ENCODE results near the gene RANBP17. TPM values are rescaled to one million over a fixed set of nuclear protein-coding genes. Genes with fewer than 3 reads are reported as not detected.

The RANBP17 gene
- polyA plus RNA-seq, 1 donor from 2014 or later: 25.5 TPM

- H3K27me3 ChIP-seq (ENCODE audit: insufficient read depth, low read depth, low read length): no peaks in the 10 kb centered on the region
- H4K20me1 ChIP-seq (ENCODE audit: insufficient read depth): no peaks in the 10 kb centered on the region
- no peaks in the 10 kb centered on the region for H3F3A ChIP-seq (ENCODE audit: insufficient read depth, low read length, poor library complexity, severe bottlenecking)
- no peaks in the 10 kb centered on the region for H3K36me3 ChIP-seq (ENCODE audit: insufficient read depth, low read length)
- no peak overlapping the region for H3K9ac ChIP-seq (ENCODE audit: low read length)
- no peak overlapping the region for H3K4me2 ChIP-seq (ENCODE audit: low read length)
- no peaks in the 10 kb centered on the region for H3K79me2 ChIP-seq (replicated peaks; ENCODE audit: insufficient read depth, low read length)
- H3K27ac ChIP-seq (ENCODE audit: low read length): no peak overlapping the region
- H3K9me2 ChIP-seq (ENCODE audit: insufficient read depth, low read length): no peaks in the 10 kb centered on the region
- no peak overlapping the region for H3K4me3 ChIP-seq (ENCODE audit: low read length)
- H3K9me3 ChIP-seq (ENCODE audit: low read length): no peaks in the 10 kb centered on the region
- no peak overlapping the region for H2AFZ ChIP-seq (ENCODE audit: low read depth, low read length)
- TF ChIP-seq POLR2AphosphoS5 (IDR thresholded peaks at IDR 0.05) (no peak), RAD21 (conservative IDR thresholded peaks at IDR 0.05) (no peak), SMC3 (conservative IDR thresholded peaks at IDR 0.05; ENCODE audit: poor library complexity) (no peak), MXI1 (conservative IDR thresholded peaks at IDR 0.05; ENCODE audit: poor library complexity, severe bottlenecking) (no peak), TAF1 (IDR thresholded peaks at IDR 0.05; ENCODE audit: low read depth) (no peak), REST (IDR thresholded peaks at IDR 0.05; ENCODE audit: borderline replicate concordance) (no peak)
These were observed 407.1 kb downstream of the RANBP17 start for GRCh38 chr5:171268700-171269620.

- no peaks in the 10 kb centered on the region for H3K9me3 ChIP-seq (ENCODE audit: low read length)
- no peaks in the 10 kb centered on the region for H3K79me2 ChIP-seq (replicated peaks; ENCODE audit: insufficient read depth, low read length)
- no peaks in the 10 kb centered on the region for H4K20me1 ChIP-seq (ENCODE audit: insufficient read depth)
- H3K27ac ChIP-seq (ENCODE audit: low read length): no peak overlapping the region
- H3F3A ChIP-seq (ENCODE audit: insufficient read depth, low read length, poor library complexity, severe bottlenecking): no peaks in the 10 kb centered on the region
- H3K4me2 ChIP-seq (ENCODE audit: low read length): no peak overlapping the region
- no peak overlapping the region for H2AFZ ChIP-seq (ENCODE audit: low read depth, low read length)
- H3K4me3 ChIP-seq (ENCODE audit: low read length): no peak overlapping the region
- TF ChIP-seq RAD21 (conservative IDR thresholded peaks at IDR 0.05): no peak
- no peak for TF ChIP-seq REST (IDR thresholded peaks at IDR 0.05; ENCODE audit: borderline replicate concordance)
- no peak for TF ChIP-seq EP300 (conservative IDR thresholded peaks at IDR 0.05; ENCODE audit: poor library complexity, severe bottlenecking)
- H3K9ac ChIP-seq (ENCODE audit: low read length): no peak overlapping the region
- H3K9me2 ChIP-seq (ENCODE audit: insufficient read depth, low read length): no peaks in the 10 kb centered on the region
- H3K36me3 ChIP-seq (ENCODE audit: insufficient read depth, low read length): no peaks in the 10 kb centered on the region
- H3K27me3 ChIP-seq (ENCODE audit: insufficient read depth, low read depth, low read length): no peaks in the 10 kb centered on the region
These were observed 407.9 kb downstream of the RANBP17 start for GRCh38 chr5:171269717-171270116.
